Muscle layer of duodenum (tissue), 2 donors: ENCODE data around the gene SRP9.

Source experiments
- H3K27ac ChIP-seq: one replicate; pipeline ENCODE4 v1.7.0; 2013; ENCODE audit warnings: mild to moderate bottlenecking, low read length
- H3K27me3 ChIP-seq: one replicate; pipeline ENCODE4 v1.7.0; 2013; ENCODE audit warnings: low read depth, mild to moderate bottlenecking, control low read depth, low read length
- H3K36me3 ChIP-seq, 2 donors: one replicate each; pipeline ENCODE4 v1.7.0; 2013; ENCODE audit warnings: low read length in 2 of 2, control low read depth in 1 of 2, mild to moderate bottlenecking in 1 of 2; ENCODE audit not compliant: insufficient read depth in 2 of 2, control insufficient read depth in 1 of 2
- H3K4me1 ChIP-seq, 2 donors: one replicate each; pipeline ENCODE4 v1.7.0; 2013; ENCODE audit warnings: low read length in 2 of 2, mild to moderate bottlenecking in 2 of 2, control low read depth in 1 of 2, moderate library complexity in 1 of 2; ENCODE audit not compliant: insufficient read depth in 2 of 2, control insufficient read depth in 1 of 2
- H3K4me3 ChIP-seq, 2 donors: one replicate each; pipeline ENCODE4 v1.7.0; 2013; ENCODE audit warnings: low read length in 2 of 2, low read depth in 1 of 2, mild to moderate bottlenecking in 1 of 2
- H3K9me3 ChIP-seq, 2 donors: one replicate each; pipeline ENCODE4 v1.7.0; 2013; ENCODE audit warnings: low read length in 2 of 2, control low read depth in 1 of 2, mild to moderate bottlenecking in 1 of 2; ENCODE audit not compliant: control insufficient read depth in 1 of 2
- donor health status: healthy.

SRP9 gene

DNA sequence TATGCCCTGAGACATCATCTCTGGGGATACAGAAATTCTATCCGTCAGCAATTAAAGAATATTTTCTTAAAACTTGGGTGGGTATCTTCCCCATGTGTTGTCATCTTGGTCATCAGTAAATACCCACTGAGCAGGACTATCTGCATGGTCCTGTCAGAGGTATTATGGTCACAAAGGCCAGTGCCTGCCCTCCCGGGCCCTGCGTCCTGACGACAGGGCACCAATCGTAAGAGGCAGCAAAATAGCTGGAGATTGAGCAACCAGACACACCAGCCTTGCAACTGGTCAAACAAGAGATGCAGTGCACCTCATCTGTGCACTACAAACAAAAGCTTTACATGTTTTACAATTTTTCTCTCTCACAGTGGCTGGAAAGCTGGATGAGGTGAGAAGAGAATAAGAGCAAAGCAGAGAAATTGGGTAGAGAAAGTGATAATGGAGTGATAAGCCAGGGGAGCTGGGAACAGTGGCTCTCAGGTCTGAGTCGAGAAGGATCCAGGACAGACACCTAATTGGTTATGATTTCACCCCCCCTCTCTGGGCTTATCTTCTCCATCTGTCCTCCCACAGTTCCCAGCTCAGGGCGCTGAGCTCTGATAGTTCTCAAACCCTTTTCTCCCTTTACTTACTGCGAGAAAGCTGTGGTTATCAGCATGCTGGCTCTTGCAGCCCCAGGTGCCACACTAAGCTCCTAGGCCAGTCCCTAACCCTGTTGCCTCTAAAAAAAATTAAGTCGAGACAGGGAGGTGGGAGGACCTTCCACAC lies 8.8 kb upstream of the SRP9 start:
- no peak overlapping the region for H3K27ac ChIP-seq
- H3K4me3 ChIP-seq: no peak overlapping the region
- H3K9me3 ChIP-seq: no peaks in the 10 kb centered on the region
- no peaks in the 10 kb centered on the region for H3K36me3 ChIP-seq
- H3K4me1 ChIP-seq: peaks cover 28 to 34% of the 10 kb centered on the region in 2 donors
- H3K27me3 ChIP-seq: no peaks in the 10 kb centered on the region

DNA sequence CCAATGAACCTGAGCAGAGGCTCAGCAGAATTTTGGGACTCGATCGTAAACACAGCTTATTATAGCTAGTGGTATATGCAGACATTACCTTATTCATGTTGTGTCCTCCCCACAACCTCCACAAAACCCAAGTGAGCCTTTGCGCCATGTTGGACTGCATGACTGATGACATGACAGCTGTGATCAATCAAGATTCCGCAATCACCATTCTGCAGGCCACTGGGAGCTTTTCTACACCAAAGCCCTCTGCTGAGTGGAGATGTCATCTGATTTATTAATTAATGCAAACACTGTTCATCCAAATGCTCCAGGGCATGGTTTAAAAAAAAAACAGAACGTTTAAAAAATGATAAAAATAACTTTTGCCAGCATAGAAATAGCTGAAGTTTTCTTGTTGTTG lies 7.9 kb upstream of the SRP9 start:
- H3K27me3 ChIP-seq: no peaks in the 10 kb centered on the region
- H3K36me3 ChIP-seq: no peaks in the 10 kb centered on the region
- H3K27ac ChIP-seq: no peak overlapping the region
- no peak overlapping the region for H3K4me3 ChIP-seq
- H3K4me1 ChIP-seq: peaks cover 22 to 26% of the 10 kb centered on the region in 2 donors
- no peaks in the 10 kb centered on the region for H3K9me3 ChIP-seq

DNA sequence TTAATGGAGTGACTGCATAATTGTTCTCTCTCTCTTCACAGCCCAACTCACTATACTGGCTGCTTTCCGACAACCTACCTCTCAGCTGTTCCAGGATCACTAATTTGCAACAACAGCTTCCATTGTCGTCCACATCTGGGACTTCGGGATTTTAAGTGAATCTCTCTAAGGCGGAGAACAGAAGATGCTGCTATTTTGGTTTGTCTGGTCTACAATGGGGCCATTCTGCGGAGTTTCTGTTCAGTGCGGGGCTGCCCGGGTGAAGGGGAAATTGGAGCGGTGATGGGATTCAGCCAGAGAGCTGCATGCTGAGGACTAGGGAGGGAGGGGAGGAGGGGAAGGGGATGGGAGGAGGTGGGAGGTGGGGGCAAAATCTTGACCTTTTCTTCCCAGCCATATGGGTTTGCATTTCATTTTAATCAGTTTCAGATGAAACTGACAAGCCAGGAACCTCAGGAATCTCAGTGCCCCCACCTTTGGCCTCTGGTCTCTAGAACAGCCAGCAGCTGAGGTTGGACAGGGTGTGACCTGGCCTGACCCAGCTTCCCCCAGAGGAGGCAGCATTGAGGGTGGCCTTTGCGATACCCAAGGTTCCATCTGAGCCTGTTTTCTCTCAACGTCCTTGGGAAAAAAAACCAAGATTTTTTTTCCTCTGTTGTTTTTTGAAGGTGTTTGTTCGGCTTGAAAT lies 6.9 kb upstream of the SRP9 start:
- no peaks in the 10 kb centered on the region for H3K27me3 ChIP-seq
- no peak overlapping the region for H3K27ac ChIP-seq
- no peaks in the 10 kb centered on the region for H3K36me3 ChIP-seq
- H3K4me1 ChIP-seq: peaks cover 22 to 29% of the 10 kb centered on the region in 2 donors
- no peak overlapping the region for H3K4me3 ChIP-seq
- no peaks in the 10 kb centered on the region for H3K9me3 ChIP-seq

DNA sequence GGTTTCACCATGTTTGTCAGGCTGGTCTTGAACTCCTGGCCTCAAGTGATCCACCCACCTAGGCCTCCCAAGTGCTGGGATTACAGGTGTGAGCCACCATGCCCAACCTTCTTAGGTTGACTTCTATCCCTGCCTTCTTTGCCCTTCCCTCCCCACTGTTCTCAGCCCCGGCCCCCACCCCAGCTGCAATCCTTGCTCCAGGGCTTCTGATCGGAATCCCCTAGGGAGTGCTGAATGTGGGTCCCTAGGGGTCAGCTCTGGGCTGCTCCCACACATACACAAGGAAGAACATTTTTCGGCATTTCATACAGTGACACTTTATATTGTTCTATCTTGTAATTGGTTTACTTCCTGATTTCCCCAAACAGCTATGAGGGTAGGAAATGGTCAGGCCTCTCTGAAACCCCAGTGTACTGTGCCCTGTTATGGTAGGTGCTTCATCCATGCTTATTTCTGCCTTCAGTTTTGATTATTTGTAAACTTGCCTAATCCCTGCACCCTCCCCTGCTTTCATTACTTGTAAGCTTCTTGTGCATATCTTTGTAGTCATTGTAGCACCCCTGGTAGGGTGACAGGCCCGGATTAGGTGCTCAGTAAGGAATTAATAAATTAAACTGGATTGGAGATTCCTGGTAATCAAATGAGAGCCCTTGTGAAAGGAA lies 5.8 kb upstream of the SRP9 start:
- Histone ChIP-seq H3K27ac (peak overlapping the region; percentile 58), H3K4me1 (peaks cover 24 to 31% of the 10 kb centered on the region in 2 donors), H3K9me3 (no peaks in the 10 kb centered on the region), H3K36me3 (no peaks in the 10 kb centered on the region), H3K4me3 (peak overlapping the region in 1 of 2 donors; percentile 18), H3K27me3 (no peaks in the 10 kb centered on the region)

DNA sequence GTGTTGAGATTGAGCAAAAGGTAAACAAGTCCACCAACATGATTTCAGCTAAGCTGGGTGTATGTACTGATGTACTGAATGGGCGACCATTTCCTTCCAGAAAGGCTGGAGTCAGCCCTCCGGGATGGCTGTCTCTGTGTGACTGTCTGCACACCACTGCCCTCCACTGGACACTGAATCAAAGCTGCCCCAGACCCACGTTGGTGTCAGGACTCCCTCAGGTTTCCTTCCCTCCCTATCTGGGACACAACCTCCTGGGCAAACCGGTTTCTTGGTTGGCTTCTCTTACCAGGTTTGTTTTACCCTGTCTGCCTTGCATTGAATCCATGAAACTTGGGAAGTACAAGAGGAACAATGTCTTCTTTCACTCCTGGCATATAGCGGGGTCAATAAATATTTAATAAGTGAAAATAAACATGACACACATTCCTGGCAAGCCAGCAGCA lies 5.3 kb upstream of the SRP9 start:
- Histone ChIP-seq H3K4me3 (peak overlapping the region in 1 of 2 donors; percentile 18), H3K36me3 (no peaks in the 10 kb centered on the region), H3K27me3 (no peaks in the 10 kb centered on the region), H3K27ac (peak overlapping the region; percentile 58), H3K4me1 (peaks cover 23 to 30% of the 10 kb centered on the region in 2 donors), H3K9me3 (no peaks in the 10 kb centered on the region)

DNA sequence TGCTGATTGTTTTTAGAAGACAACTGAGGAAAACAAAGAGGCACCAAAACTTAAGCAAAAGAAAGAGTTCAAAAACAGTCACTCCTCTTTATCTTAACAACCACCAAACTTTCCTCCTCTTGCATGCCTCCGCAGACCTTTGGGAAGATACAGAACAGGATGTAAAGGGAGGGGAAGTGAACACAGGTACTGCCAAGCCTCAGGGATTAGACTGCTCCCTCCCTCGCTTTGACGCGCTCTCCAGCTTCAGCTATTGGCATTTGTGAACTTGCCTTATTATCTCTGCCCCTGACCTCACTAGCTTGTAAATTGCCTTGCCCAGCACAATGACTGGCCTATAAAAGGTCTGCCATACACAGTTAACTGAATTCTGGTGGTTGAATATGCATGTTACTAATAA lies 4.8 kb upstream of the SRP9 start:
- no peaks in the 10 kb centered on the region for H3K36me3 ChIP-seq
- H3K4me1 ChIP-seq: peaks cover 18 to 25% of the 10 kb centered on the region in 2 donors
- no peaks in the 10 kb centered on the region for H3K9me3 ChIP-seq
- no peaks in the 10 kb centered on the region for H3K27me3 ChIP-seq
- peak overlapping the region in 1 of 2 donors; percentile 18 for H3K4me3 ChIP-seq
- peak overlapping the region; percentile 58 for H3K27ac ChIP-seq

DNA sequence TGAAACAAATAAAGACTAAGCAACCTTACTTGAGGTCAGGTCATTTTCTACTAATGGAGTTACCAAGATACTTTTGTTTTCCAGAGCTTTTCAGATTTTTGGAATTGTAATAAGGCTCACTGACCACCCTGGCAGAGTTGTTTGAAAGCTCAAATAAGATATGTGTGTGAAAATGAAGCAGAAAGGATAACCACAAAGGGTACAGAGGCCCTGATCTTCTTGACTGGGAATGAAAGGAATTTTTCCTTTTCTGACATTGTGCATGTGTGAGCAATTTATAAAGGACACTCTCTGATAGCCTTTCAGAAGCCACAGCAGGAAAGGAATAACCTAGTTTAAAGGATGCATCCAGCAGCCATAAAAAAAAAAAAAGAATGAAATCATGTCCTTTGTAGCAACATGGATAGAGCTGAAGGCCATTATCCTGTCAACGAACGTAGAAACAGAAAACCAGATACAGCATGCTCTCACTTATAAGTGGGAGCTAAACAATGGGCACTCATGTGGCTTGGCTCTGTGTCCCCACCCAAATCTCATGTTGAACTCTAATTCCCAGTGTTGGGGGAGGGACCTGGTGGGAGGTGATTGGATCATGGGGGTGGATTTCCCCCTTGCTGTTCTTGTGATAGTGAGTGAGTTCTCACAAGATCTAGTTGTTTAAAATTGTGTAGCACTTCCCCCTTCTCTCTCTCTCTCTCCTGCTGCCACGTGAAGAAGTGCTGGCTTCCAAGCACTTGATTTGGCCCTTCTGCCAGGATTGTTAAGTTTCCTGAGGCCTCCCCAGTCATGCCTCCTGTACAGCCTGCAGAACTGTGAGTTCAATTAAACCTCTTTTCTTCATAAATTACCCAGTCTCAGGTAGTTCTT lies 3.1 kb upstream of the SRP9 start:
- H3K9me3 ChIP-seq: no peaks in the 10 kb centered on the region
- peaks cover 20 to 29% of the 10 kb centered on the region in 2 donors for H3K4me1 ChIP-seq
- H3K36me3 ChIP-seq: no peaks in the 10 kb centered on the region
- H3K27me3 ChIP-seq: no peaks in the 10 kb centered on the region
- H3K27ac ChIP-seq: no peak overlapping the region
- no peak overlapping the region for H3K4me3 ChIP-seq

DNA sequence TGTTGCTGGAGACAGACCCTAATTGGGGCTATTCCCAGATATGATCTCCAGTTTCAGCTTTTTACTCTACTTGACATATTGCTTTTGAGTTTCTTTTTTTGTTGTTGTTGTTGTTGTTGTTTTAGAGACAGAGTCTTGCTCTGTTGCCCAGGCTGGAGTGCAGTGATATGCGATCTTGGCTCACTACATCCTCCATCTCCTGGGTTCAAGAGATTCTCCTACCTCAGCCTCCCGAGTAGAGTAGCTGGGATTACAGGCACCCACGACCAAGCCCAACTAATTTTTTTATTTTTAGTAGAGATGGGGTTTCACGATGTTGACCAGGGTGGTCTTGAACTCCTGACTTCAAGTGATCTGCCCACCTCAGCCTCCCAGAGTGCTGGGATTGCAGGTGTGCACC lies 1.3 kb upstream of the SRP9 start:
- Histone ChIP-seq H3K9me3 (no peaks in the 10 kb centered on the region), H3K4me1 (peaks cover 20 to 45% of the 10 kb centered on the region in 2 donors), H3K27ac (no peak overlapping the region), H3K27me3 (no peaks in the 10 kb centered on the region), H3K36me3 (no peaks in the 10 kb centered on the region), H3K4me3 (no peak overlapping the region)

DNA sequence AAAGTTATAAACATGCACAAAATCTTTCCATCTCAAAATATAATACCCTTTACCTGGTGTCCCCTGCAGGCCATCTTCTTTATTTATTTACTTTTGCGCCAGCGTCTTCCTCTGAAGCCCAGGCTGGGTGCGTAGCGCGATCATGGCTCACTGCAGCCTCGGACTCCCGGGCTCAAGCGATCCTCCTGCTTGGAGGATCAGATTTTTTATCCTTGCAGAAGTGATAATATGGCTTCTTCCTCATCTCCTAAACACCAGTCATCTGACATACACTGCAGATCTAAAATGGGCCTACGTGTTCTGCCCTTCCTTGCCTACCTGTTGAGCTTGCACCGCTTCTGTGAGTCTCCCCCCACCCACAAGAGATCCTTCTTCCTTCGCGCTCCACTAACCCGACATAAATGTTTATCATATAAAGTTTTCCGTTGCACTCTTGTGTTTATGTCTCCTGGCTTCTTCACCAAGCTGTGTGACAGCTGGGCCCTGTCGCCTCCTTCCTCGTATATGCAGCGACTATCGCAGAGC lies 506 bp upstream of the SRP9 start:
- Histone ChIP-seq H3K9me3 (no peaks in the 10 kb centered on the region), H3K27ac (peak overlapping the region; percentile 100), H3K36me3 (no peaks in the 10 kb centered on the region), H3K4me1 (peaks cover 15 to 47% of the 10 kb centered on the region in 2 donors), H3K27me3 (no peaks in the 10 kb centered on the region), H3K4me3 (peak overlapping the region; percentile 75 to 98)

DNA sequence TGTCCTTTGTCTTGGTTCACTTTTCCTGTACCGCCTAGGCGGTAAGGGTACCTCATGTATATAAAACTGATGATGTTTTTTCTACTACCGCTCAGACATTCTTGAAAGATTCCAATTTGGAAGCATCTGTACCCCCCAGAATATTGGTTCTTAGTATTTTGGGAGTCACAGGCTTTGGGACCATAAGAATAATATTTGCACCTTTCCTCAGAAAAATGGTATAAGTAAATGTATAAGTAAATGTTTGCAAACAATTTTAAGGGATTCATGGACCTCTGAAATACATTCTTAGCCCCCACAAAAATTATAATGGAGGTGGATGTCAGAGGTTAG lies 677 bp downstream of the SRP9 start:
- Histone ChIP-seq H3K36me3 (no peaks in the 10 kb centered on the region), H3K4me3 (peak overlapping the region; percentile 75 to 98), H3K4me1 (peaks cover 12 to 54% of the 10 kb centered on the region in 2 donors), H3K27me3 (no peaks in the 10 kb centered on the region), H3K9me3 (no peaks in the 10 kb centered on the region), H3K27ac (peak overlapping the region; percentile 100)
